NOMO-1 treated with DMSO at 0.1 percent for 48 hours (cell line): ENCODE measurements around the gene TUNAR.

Experiments used
- DNase-seq: peaks from one replicate; lab custom pipeline; 2025; ENCODE audit not compliant: unreplicated experiment; lab: John Stamatoyannopoulos, UW

TUNAR gene

GRCh38 chr14:95871531-95871930 lies 5.1 kb upstream of the TUNAR start:
- no peak for DNase-seq

- no peak for DNase-seq
Measured at GRCh38 chr14:95872777-95873176, 3.9 kb upstream of the TUNAR start.

GRCh38 chr14:95875831-95876760 lies 536 bp upstream of the TUNAR start:
- DNase-seq, result no peak

- no peak for DNase-seq
Measured at GRCh38 chr14:95877633-95878032, 1.0 kb downstream of the TUNAR start.

- DNase-seq, result no peak
Measured at GRCh38 chr14:95884377-95884776, 7.7 kb downstream of the TUNAR start.

- peak; percentile 6 for DNase-seq
Measured at GRCh38 chr14:95885278-95885677, 8.6 kb downstream of the TUNAR start.

GRCh38 chr14:95885866-95886265 lies 9.2 kb downstream of the TUNAR start:
- DNase-seq, result no peak

GRCh38 chr14:95886366-95887056 lies 9.9 kb downstream of the TUNAR start:
- DNase-seq, result no peak

GRCh38 chr14:95887351-95887750 lies 10.7 kb downstream of the TUNAR start:
- no peak for DNase-seq

- no peak for DNase-seq
Measured at GRCh38 chr14:95889236-95889979, 12.8 kb downstream of the TUNAR start.

GRCh38 chr14:95891742-95892141 lies 15.1 kb downstream of the TUNAR start:
- DNase-seq, result no peak

- no peak for DNase-seq
Measured at GRCh38 chr14:95892142-95892541, 15.5 kb downstream of the TUNAR start.

GRCh38 chr14:95895720-95896119 lies 19.1 kb downstream of the TUNAR start:
- DNase-seq, result no peak

- no peak for DNase-seq
Measured at GRCh38 chr14:95896498-95897135, 20.0 kb downstream of the TUNAR start.

- DNase-seq, result no peak
Measured at GRCh38 chr14:95897280-95897679, 20.6 kb downstream of the TUNAR start.

GRCh38 chr14:95901054-95901453 lies 24.4 kb downstream of the TUNAR start:
- no peak for DNase-seq

GRCh38 chr14:95902273-95902826 lies 25.7 kb downstream of the TUNAR start:
- DNase-seq, result no peak

GRCh38 chr14:95903165-95903564 lies 26.5 kb downstream of the TUNAR start:
- DNase-seq, result no peak

GRCh38 chr14:95903616-95904107 lies 27.0 kb downstream of the TUNAR start:
- DNase-seq, result no peak

GRCh38 chr14:95906591-95906990 lies 30.0 kb downstream of the TUNAR start:
- no peak for DNase-seq

GRCh38 chr14:95910628-95911027 lies 34.0 kb downstream of the TUNAR start:
- no peak for DNase-seq
